Measurements from ENCODE around the gene CLSTN1.

GRCh38 chr1:9716404-9717192, 107.2 kb downstream of the CLSTN1 start:
- TF ChIP-seq EZH2phosphoT487 (IDR thresholded peaks at IDR 0.05; ENCODE audit: insufficient read depth, low read depth) (no peak), EZH2 (IDR thresholded peaks at IDR 0.05; ENCODE audit: insufficient read depth, poor library complexity, severe bottlenecking) (no peak)
